DMS153 treated with DMSO at 0.1 percent for 48 hours (cell line): ENCODE data around the gene LEMD3.

Source experiments
- DNase-seq: peaks from one replicate; lab custom pipeline; 2025; ENCODE audit not compliant: unreplicated experiment; lab: John Stamatoyannopoulos, UW

The LEMD3 gene

GRCh38 chr12:65169320-65170208 lies at the start of gene LEMD3:
Gene LEMD3, plus strand, starts transcription at chr12:65169583. Its CDS starts 14 bp downstream, at chr12:65169597.
- DNase-seq = peak; percentile 90

GRCh38 chr12:65121049-65121955 lies 48.1 kb upstream of the LEMD3 start, which contains the start of gene WIF1:
Gene WIF1, minus strand, starts transcription at chr12:65121305. Its CDS starts 114 bp downstream, at chr12:65121191.
- DNase-seq = peak; percentile 46

GRCh38 chr12:65121956-65122469 lies 47.4 kb upstream of the LEMD3 start:
- DNase-seq = no peak

DNA sequence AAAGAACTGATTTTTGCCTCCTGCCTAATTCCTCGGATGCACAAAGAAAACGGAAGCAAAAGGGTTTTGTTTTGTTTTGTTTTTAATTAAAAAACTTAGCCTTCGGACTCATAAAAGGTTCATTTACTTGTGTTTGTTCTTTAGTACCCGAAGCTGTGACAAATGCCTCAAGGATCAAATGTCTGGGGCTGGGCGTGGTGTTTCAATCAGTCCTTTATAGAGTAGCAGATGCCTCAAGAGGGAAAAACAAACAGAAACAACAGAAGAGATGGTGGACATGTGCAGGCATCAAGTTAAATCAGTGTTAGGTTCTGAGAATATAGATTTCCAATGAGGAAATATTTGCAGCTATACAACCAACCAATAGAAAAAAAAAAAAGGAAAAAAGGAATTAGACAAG lies 46.7 kb upstream of the LEMD3 start:
- DNase-seq = no peak

DNA sequence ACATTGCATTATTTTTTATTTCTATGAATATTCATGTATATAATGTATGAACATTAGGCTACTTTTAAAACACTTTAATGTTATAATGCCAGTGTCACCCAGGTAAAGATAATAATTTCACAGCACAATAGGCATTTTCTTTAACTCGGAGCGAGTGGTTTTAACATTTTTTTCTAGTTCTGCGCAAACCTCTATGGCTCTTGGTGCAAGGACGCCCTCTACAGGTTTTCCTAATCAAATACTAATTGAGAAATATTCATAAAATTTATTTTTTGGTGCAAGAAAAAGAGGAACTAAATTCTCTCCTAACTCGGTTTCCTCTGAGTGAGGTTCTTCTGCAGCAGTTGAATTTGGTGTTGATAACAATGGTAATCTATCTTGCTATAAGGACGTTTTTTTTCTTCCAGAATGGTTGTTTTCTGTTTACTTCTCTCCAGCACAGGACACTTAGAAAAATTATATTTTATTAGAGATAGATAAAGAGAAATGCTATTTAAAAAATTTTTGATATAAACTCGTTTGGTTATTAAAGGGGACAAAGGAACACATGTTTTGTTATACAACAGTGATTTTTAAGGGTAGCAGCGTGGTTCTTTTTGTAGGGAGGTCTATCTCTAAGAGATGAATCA lies 45.8 kb upstream of the LEMD3 start:
- DNase-seq = peak; percentile 72

DNA sequence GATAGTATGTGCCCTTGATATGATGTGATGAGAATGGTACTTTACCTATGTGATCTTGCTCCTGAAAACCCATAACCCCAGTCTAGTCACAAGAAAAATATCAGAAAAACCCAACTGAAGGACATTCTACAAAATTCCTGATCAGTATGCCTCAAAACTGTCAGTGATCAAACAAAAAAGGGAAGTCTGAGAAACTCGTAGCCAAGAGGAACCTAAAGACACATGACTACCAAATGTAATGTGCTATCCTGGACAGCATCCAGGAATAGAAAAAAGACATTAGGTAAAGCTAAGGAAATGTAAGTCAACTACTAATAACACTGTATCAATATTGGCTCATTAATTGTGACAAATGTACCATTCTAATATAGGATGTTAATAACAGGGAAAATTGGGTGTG lies 44.1 kb upstream of the LEMD3 start:
- no peak for DNase-seq

GRCh38 chr12:65125975-65126374 lies 43.4 kb upstream of the LEMD3 start:
- no peak for DNase-seq

DNA sequence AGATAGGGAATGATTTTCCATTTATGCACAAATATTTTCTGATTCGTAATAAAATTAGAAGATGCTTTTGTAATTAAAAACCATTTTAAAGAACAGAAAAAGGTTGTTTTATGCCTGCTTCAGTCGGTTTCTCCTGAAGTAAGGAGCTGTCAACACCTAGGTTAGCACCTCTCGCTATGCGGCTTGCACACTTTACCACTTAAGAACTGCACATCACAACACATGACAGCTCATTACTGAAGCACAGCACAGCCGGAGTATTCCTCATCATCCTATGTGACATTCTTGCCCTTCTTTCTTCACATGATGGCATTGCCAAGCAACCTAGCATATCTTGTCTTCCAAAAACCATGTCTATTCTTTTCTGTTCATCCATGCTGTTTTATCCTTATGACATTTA lies 42.9 kb upstream of the LEMD3 start:
- no peak for DNase-seq

GRCh38 chr12:65133879-65134278 lies 35.5 kb upstream of the LEMD3 start:
- no peak for DNase-seq

DNA sequence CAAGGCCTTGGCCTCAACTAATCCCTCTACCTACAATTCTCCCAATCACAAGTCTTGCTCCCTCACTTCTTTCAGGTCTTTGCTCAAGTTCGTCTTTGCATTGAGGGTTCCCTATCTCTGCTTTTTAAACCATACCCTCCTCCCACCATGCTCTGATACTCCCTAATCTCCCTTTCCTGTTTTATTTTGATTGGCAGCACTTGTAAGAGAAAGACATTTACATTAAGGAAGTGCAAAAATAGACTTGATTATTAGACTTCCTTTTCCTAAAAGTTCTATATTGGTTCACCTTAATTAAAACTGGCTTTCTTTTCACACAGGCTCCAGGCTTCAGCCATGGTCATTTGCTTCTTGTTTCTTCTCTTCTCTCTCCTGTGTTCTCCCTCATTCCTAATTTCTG lies 30.0 kb upstream of the LEMD3 start:
- DNase-seq = no peak

GRCh38 chr12:65140738-65141137 lies 28.6 kb upstream of the LEMD3 start:
- DNase-seq = no peak

GRCh38 chr12:65147312-65147905 lies 22.0 kb upstream of the LEMD3 start:
- no peak for DNase-seq

GRCh38 chr12:65152012-65152411 lies 17.4 kb upstream of the LEMD3 start:
- DNase-seq = no peak

GRCh38 chr12:65152596-65152995 lies 16.8 kb upstream of the LEMD3 start:
- DNase-seq = no peak

DNA sequence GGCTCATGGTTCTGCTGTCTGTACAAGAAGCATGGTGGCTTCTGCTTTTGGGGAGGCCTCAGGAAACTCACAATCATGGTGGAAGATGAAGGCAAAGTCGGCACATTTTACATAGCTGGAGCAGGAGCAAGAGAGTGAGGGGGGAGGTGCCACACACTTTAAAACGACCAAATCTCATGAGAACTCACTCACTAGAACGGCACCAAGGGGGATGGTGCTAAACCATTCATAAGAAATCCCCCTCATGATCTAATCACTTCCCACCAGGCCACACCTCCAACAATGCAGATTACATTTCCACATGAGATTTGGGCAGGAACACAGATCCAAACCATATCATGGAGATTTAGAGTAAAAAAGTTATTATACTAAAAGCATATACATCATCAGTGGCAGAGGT lies 13.6 kb upstream of the LEMD3 start:
- DNase-seq = no peak

DNA sequence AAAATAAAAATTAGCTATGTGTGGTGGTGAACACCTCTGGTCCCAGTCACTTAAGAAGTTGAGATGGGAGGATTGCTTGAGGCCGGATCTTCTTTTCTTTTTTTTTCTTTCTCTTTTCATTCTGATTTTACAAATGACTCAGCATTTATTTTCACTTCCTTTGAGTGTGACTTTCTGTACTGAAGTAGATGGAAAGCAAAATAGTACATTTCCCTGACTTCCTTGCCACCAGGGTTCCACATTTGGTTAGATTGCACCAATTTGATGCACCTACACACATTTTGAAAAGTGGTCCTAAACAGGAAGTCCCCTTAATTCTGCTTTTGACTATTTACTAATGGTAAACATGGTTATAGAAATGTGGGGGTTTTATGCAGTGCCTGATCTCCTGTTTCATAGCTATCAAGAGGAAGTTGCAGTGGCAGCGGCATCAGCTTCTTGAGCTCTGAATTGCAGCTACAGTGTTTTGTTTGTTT lies 13.0 kb upstream of the LEMD3 start:
- DNase-seq = no peak

GRCh38 chr12:65157091-65157490 lies 12.3 kb upstream of the LEMD3 start:
- no peak for DNase-seq

- DNase-seq = no peak
Measured at GRCh38 chr12:65162609-65163008, 6.8 kb upstream of the LEMD3 start.

GRCh38 chr12:65164244-65164643 lies 5.1 kb upstream of the LEMD3 start:
- DNase-seq = no peak

- no peak for DNase-seq
Measured at GRCh38 chr12:65164774-65165173, 4.6 kb upstream of the LEMD3 start.
